ENCODE data around the gene TPRKB.
"Not testable (repeated sequence)": the region's sequence is repeated elsewhere in the genome, so short reads cannot be mapped to it uniquely, and the experiment has no call there.

Gene TPRKB

DNA sequence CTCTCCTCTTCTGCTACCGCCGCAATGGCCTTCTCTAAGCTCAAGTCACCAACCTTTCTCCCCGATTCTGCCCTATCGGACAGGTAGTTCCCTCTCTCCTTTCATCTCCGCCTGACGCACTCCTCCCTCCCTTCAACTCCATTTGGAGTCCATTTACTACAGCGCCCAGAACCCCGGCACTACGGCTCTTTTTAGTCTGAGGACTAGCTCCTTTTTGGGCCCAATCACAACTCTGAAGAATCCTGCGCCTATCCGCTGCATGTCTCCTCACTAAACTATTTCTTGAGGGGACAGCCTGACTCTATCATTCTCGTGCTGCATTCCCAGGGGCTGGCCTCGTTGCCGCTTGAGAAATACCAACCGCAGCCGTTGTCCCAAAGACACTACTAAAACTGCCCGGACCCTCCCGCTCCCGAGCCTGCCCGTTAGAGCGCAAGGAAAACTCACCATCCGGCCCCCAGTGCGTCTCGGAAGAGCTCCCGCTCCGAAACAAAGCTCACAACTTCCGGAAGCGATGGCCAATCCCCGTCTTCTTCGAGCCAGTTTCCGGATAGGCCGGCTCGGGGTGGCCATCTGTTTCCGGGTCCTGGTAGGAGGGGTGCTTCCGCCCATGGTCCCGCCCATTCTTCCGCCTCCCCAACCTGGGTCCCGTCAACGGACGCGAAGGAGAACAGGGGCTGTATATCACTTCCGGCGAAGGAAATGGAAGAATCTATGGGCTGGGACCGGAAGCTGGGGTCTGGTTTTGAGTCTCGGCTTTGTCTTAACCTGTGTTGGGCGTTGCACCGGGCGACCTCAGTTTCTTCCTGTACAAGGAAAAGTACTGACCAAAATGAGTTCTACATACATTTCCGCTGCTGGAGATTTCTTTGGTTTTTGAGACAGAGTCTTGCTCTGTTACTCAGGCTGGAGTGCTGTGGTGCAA, at the start of gene TPRKB:
TSS of gene TPRKB (minus strand) at position 491 of the 925 bp plus-strand sequence. CDS start 2,776 bp downstream, outside the sequence.
- DNase-seq = peak; percentile 86 to 94 (median 92)

DNA sequence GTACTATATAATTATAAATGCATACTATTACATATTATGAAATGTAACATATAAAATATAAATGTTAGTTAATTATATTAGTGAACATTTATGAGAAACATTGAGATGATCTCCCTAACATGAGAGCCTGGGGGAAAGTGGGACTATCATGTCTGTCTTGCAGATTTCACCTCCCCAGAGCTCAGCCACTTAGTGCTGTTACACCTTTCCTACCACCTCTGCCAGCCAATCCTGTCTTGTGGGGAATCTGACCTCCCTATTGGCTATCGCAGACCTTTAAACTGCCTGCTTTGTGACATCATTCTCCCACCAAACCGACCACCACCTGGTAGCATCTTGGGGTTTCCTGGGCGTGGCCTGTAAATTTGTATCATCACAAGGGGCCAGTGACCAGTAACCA, 46.7 kb upstream of the TPRKB start, which contains the start of gene C2orf78:
TSS of gene C2orf78 (plus strand) at position 301 of the 400 bp plus-strand sequence. CDS start 127 bp downstream, outside the sequence.
- DNase-seq = not testable (repeated sequence)

DNA sequence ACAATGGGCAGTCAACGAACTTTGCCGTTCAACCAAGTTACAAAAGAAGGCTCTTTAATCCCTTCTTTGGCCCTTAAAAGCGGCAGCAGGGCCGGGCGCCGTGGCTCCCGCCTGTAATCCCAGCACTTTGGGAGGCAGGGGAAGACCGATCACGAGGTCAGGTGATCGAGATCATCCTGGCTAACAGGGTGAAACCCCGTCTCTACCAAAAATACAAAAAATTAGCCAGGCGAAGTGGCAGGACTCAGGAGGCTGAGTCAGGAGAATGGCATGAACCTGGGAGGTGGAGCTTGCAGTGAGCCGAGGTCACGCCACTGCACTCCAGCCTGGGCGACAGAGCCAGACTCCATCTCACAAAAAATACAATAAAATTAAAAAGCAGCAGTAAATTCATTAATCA, 46.3 kb upstream of the TPRKB start:
- DNase-seq = not testable (repeated sequence)

DNA sequence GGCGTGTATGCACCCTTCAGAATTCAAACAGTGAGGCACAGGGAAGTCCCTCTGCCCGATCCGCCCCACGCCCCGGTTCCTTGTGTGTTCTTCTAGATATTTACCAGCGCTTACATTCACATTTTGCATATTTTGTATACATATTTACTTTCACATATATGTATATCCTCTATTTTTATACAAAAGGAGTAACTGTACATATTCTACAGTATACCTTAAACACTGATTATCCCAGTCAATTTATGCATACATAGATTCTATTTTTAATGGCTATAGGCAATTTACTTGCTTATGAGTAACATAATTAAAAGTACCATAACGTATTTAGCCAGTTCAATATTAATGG, 43.1 kb upstream of the TPRKB start:
- no peak for DNase-seq

DNA sequence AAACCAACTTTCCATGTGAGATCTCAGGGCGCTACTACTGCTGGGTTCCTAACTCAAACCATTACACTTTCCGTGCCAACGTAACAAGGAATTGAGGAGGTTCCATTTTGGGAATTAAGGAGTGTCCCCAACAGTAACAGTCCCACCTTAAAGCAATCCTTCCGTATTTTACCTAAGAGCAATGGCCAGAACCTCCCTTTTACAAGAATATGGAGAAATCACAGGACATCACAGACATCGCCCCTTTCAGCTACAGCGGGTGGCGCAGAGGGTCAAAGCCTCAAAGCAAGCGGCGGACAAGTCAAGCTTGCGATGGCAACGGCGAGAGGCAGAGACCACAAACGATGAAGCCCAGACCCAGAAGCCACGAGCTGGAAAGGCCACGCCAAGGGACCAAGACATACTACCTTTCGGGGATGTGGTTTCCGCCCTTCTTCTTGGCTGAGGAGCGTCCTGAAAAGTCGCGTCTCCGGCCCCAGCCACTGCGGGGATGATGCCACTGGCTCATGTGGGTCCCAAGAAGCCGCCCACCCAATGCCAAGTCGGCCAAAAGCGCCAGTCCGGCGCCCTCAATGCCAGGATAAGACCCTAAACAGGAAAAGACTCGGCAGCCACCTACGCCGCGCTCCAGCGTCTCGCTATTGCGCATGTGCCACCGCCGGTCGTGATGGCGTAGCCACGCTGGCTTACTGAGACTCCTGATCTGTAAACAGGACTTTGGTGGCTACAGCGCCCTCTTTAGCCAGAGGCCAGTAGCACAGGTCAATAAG, 42.5 kb upstream of the TPRKB start, which contains the start of gene DUSP11:
TSS of gene DUSP11 (minus strand) at position 637 of the 770 bp plus-strand sequence. CDS start at position 508, 129 bp downstream.
- DNase-seq = peak; percentile 92 to 97 (median 94)

DNA sequence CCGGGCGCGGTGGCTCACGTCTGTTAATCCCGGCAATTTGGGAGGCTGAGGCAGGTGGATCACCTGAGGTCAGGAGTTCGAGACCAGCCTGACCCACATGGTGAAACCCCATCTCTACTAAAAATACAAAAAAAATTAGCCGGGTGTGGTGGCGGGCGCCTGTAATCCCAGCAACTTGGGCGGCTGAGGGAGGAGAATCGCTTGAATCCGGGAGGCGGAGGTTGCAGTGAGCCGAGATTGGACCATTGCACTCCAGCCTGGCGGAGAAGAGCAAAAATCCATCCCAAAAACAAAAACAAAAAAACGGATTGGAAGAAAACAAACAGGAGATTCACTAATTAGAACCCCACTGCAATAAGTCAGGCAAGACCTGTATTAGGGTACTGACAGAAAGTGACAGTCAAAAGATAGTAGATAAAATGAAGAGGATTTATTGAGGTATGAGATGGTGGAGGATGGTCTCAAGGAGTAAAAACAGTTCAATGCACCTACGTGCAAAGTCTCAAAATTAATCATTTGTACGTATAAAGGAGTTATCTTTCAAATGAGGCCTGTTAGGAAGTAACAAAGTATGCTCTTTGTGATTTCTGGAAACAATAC, 41.8 kb upstream of the TPRKB start:
- DNase-seq = peak in 1 of 6 experiments; percentile 4

DNA sequence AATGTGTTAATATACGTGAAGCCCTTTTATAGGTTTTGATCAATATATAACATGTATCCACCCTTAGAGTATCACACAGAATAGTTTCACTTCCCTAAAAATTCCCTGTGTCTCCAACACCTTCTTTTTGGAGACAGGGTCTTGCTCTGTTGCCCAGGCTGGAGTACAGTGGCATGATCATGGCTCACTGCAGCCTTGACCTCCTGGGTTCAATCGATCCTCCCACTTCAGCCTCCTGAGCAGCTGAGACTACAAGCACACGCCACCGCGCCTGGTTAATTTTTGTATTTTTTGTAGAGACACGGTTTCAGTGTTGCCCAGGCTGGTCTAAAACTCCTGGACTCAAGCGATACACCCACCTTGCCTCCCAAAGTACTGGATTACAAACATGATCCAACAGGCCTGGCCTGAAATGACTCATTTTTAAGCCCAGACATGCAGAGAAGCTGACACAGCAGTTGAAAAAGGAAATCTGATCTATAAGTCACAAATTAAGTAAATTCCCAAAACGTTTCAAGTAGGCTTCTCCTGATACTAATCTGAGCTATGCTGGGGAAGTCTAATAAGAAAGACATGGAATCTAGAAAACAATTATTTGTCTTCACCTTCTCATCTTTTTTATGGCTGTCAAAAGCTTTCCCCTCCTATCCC, 39.8 kb upstream of the TPRKB start:
- DNase-seq = no peak

DNA sequence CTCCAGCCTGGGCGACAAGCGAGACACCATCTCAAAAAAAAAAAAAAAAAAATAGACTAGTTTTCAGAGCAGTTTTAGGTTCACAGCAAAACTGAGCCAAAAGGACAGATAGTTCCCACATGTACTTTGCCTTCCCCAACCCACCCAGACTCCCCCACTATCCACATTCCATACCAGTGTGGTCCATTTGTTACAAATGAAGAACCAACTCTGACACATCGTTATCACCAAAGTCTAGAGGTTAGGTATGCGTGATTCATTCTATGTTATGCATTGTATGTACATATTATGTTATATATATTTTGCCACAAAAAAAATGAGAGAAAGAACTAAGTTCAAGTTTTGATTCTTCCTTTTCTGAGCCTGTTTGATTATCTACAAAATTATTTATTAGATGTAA, 39.2 kb upstream of the TPRKB start:
- DNase-seq = no peak

DNA sequence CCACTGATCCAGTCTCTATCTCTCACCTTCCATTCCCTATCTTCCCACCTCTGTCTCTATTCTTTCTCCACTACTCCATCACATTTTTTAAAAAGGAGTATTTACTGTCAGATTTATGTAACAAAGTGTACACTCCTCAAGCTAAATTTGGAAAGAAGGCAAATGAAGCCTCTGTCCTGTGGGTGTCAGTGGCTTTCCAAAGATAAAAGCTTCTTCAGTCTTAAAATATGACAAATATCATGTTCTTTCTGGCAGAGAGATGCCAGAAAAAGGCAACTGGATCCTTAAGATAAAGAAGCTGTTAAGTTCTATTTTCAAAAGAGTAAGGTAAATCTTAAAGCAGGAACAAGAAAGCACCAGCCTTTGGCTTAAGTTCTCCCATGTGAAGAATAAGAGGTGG, 35.7 kb upstream of the TPRKB start:
- DNase-seq = no peak

DNA sequence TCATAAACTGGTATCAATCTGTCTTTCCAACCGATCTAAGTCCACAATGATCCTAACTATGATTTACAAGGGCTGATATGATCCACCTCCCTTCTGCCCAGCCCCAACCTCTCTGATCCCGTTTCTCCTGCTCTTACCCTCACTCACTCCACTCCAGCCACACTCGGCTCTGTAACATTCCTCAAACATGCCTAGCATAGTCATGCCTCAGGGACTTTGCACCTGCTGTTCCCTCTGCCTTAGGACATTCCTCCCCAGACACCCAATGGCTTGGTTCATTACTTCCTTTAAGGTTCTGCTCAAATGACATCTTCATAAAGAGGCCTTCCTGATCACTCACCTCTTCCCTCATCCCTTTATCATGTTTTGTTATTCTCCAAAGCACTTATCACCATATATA, 33.6 kb upstream of the TPRKB start:
- no peak for DNase-seq

DNA sequence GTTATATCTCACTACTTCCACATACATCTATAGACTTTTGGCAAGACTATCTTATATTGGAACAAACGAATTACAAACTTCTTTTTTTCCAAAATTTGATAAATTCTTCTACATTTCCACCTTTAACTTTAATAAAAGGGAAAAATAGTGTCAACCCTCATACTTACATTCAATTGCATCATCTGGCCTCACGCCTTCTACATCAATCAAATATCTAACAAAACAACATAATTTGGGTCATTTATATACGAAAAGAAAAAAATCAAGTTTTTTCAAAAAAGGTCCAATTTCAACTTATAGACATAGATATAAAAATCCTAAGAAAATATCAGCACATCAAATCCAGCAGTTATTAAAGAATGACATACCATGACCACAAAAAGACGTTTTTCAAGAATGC, 29.8 kb upstream of the TPRKB start:
- no peak for DNase-seq

DNA sequence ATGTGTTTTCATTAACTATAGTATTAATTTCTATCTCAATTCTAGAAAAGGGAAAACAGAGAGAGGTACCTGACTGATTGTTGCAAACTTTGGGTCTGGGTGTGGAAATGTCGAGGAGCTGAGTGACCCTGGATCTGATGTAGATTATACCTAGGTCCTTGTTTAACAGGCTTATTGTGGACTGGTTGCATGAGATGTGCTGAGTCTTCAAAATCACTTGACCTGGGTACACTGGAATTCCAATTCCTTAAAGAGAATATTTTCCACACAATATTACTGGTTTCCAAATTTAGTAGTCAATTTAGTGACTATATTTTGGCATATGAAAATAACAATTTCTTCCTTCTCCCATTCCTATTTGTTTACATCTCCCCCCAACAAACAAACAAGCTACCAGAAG, 29.2 kb upstream of the TPRKB start:
- no peak for DNase-seq

DNA sequence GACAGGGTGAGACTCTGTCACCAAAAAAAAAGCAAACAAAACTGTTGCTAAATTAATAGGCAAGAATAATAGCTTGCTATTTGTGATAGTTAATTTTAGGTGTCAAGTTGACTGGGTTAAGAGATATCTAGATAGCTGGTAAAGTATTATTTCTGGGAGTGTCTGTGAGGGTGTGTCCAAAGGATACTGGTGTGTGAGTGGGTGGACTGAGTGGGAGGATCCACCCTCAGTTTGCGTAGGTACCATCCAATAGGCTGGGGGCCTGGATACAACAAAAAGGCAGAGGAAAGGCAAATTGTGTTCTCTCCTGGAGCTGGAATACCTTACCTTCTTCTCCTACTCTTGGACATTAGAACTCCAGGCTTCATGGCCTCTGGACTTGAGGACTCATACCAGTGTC, 27.8 kb upstream of the TPRKB start:
- no peak for DNase-seq

DNA sequence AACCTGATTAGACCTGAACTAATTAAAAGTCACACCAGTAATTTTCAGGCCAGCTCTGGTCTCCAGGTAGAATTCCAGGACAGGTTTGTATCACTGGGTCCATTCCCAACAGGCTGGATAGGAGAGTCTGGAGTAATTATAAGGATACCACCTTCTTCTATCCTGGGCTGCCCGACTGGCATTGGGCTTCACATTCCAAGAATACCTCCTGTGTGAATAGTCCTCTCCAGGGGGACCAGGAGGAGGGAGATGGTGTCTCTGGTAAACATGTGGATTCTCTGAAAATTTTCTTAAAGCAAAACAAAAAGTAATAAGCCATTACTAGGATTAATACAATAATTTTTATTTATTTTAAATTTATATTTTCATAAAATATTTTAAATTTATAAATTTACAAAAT, 25.4 kb upstream of the TPRKB start:
- no peak for DNase-seq

DNA sequence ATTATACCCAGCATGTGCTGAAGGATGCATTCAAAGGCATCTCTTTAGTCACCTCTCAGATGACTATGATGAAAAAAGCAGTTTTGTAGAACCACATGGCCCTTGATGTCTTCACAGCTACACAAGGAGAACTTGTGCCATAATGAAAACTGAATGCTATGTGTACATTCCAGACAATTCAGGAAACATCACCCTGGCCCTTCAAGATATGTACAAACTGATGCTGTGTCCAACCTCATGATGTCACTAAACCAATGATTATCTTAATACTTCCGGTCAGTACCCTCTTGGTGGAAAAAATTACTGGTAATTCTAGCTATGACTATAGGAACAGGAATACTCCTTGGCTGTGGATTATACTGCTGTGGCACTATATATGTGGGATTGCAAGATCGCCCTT, 22.8 kb upstream of the TPRKB start:
- DNase-seq = no peak

DNA sequence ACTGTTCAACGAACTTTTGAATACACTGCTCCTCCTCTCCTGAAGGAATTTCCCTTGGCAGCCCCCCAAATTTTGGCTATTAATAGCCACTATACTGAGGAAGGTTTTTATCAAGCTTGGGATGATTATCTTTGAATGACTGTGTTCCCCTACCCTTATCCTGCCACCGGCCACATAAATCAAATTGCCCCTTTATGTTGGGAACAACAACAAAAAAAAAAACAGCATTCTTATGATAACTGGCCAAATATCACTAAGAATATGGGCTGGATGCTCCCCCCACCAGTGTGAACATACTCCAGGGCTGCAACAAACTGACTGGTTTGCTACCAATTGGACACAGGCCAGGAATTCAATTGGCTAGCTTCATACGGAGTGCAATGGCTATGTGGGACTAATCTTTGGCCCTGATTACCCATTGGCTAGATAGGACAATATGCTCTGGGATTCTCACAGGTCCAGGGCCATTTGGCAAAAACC, 22.2 kb upstream of the TPRKB start:
- DNase-seq = no peak

DNA sequence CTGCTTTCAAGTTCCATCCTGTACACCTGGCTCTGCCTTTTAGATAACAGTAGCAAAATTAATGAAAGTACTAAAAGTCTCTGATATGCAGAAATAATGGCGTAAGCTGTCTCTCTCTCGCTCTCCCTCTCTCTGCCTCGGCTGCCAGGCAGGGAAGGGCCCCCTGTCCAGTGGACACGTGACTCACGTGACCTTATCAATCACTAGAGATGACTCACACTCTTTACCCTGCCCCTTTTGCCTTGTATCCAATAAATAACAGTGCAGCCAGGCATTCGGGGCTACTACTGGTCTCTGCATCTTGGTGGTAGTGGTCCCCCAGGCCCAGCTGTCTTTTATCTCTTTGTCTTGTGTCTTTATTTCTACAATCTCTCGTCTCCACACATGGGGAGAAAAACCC, 17.2 kb upstream of the TPRKB start:
- DNase-seq = not testable (repeated sequence)

DNA sequence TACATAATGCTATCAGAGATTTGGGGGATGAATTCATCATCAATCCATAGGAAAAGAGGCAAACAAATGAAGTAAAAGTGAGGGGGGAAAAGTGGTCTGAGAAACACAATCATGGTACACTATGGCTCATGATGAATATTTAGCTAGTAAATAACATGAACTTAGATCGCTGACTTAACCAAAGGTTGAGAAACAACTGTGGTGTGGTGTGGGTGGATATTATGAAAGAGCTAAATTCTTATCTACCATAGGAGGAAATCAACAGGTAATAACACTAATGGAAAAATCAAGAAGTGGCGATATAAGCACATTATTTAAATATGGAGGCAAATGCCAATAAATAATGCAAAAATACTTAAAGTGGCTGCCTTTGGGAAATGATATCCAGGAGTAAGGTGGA, 12.2 kb upstream of the TPRKB start:
- no peak for DNase-seq

DNA sequence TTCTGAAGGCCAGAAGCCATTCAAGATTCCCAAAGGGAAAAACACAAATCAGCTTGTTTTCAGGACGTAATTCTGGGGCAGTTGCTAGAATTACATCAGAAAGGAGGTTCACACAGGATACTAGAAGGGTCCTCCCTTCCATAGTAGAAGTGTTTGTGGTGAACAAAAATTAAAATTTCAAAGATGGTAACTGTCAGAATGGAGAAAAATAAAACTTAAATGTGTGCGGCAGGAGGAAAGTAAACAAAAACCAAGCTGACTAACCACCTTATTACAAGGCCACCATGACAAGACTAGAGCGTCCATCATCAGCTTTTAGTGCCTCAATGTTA, 9.7 kb upstream of the TPRKB start:
- no peak for DNase-seq

DNA sequence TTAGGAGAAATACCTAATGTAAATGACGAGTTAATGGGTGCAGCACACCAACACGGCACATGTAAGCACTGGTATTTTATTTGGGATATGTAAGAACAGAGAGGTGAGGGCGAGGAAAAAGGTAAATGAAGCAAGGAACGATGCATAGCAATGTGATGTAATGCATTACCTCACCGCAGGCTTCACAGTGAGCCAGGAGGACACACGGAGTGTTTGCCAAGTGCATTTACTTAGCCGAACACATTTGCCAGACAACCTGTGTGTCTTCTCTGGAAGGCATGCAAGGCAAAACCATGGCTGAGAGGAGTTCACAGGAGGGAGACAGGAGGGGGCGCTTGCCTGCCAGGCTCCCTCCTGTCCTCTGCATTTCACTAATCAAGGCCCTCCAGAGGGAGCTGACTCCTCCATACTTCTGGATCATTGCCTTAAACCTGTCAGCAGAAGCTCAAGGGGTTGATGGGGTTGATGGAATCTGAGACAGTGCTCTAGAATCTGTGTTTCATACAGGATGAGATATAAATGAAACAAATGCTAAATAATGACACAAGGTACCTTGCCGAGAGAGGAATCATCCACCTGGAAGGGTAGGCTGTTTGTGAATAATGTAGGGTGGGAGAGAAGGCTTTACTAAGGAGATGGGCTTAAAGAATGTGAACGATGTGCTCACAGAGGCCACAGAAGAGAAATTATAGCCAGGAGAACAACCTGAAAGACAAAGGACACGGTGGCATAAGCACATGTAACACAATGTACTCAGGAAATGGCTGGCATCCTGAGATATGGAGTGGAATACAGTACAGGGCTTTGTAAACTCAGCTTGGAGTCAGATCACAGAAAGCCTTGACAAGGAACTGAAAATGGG, 9.1 kb upstream of the TPRKB start:
- no peak for DNase-seq

DNA sequence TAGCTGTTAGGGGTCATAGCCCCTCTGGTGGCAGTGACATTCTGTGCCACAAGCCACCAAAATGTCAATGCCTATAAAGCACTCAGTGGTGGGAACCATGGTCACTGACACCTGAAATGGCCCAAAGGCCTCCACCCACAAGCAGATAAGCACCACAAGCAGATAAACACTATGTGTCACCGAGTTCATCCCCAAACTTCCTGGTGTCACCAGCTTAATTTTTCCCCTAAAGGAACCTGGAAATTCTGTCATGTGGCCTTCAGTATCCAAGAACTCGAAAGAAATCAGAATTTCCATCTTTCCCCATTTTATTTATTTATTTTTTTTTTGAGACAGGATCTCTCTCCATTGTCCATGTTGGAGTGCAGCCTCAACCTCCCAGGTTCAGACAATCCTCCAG, 3.6 kb upstream of the TPRKB start:
- DNase-seq = no peak

DNA sequence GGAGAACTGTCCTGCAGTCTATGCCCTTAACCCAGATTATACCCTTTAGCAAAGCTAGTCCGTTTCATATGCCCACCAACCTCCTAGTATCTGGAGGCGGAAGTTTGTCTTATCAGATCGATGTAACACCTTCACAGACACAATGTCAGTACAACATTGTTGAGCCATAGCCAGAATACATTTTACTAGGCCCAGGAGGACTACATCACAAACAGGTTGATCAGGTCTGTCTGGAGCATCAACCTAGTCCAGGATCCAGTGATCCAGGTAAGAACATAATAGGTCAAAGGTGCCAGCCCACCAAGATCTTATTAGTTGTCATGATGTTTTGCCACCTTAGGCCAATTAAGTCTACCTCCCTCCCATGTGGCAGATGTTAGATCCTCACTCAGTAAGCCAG, 2.0 kb upstream of the TPRKB start:
- no peak for DNase-seq

Measured in stimulated activated naive CD4-positive, alpha-beta T cell (primary cell).